WTC11 (cell line): ENCODE results near the gene PRDM12.

Experiments
- CREM ChIP-seq: sonication (generic); formaldehyde crosslinking; IDR thresholded peaks from 2 replicates; pipeline ENCODE4 v1.8.1; 2022; ENCODE audit warnings: mild to moderate bottlenecking, missing genetic modification reagents, moderate library complexity
- MYBL2 ChIP-seq: sonication (generic); formaldehyde crosslinking; IDR thresholded peaks from 2 replicates; pipeline ENCODE4 v1.8.1; 2023; ENCODE audit warnings: mild to moderate bottlenecking, moderate library complexity, missing genetic modification reagents
- OVOL2 ChIP-seq: fragments of 250-450 bp; sonication (Bioruptor Pico); IDR thresholded peaks from 2 replicates; pipeline ENCODE4 v1.9.0; 2021; ENCODE audit warnings: mild to moderate bottlenecking, borderline replicate concordance
- ZNF138 ChIP-seq: sonication (generic); formaldehyde crosslinking; conservative IDR thresholded peaks from 2 replicates; pipeline ENCODE4 v1.8.1; 2022; ENCODE audit warnings: mild to moderate bottlenecking, moderate library complexity, missing genetic modification reagents
- TF ChIP-seq, protein P1 (sequence below): fragments of 200-600 bp; IDR thresholded peaks from 2 replicates; pipeline ENCODE4 v1.8.0; 2022; ENCODE audit warnings: antibody characterized with exemption

DNA sequence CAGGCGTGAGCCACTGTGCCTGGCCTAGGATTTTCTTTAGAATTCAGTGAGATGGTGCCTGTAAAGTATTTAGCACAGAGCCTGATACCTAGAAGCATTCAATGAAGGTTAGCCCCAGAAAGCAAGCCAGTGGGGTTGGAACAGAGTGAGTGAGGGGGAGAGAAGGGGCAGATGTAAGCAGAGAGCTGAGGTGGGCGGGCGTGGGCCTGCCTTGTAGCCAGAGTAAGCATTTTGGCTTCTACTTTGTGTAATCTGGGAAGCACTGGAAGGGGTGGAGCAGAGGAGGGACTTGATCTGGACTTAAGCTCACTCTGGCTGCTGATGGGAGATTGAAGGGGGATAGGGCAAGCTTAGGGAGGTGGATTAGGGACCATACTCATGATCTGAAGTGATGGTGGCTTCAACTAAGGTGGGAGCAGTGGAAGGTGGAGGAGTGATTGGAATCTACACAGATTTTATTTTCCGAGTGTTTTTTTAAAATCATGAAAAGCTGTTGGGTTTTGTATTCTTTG lies 31.8 kb downstream of the PRDM12 start:
- no peak for TF ChIP-seq CREM (CRISPR knock-in tag)
- TF ChIP-seq MYBL2: no peak
- TF ChIP-seq OVOL2 (CRISPR knock-in tag): no peak
- TF ChIP-seq, protein P1, sequence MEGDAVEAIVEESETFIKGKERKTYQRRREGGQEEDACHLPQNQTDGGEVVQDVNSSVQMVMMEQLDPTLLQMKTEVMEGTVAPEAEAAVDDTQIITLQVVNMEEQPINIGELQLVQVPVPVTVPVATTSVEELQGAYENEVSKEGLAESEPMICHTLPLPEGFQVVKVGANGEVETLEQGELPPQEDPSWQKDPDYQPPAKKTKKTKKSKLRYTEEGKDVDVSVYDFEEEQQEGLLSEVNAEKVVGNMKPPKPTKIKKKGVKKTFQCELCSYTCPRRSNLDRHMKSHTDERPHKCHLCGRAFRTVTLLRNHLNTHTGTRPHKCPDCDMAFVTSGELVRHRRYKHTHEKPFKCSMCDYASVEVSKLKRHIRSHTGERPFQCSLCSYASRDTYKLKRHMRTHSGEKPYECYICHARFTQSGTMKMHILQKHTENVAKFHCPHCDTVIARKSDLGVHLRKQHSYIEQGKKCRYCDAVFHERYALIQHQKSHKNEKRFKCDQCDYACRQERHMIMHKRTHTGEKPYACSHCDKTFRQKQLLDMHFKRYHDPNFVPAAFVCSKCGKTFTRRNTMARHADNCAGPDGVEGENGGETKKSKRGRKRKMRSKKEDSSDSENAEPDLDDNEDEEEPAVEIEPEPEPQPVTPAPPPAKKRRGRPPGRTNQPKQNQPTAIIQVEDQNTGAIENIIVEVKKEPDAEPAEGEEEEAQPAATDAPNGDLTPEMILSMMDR: no peak
- no peak for TF ChIP-seq ZNF138 (CRISPR knock-in tag)
